Mesodermal cell (in vitro differentiated cells): Measurements from ENCODE around the gene ABCA13.

Experiments used
- H3K27ac ChIP-seq: 2 replicates; pipeline ENCODE4 v1.7.0; 2013; ENCODE audit warnings: mild to moderate bottlenecking, low read depth, low read length, moderate library complexity; ENCODE audit not compliant: severe bottlenecking
- H3K36me3 ChIP-seq: 2 replicates; pipeline ENCODE4 v1.7.1; 2013; ENCODE audit warnings: mild to moderate bottlenecking, low read length, moderate library complexity; ENCODE audit not compliant: control insufficient read depth, insufficient read depth
- H3K4me1 ChIP-seq: one replicate; pipeline ENCODE4 v1.7.1; 2013; ENCODE audit warnings: mild to moderate bottlenecking, low read length; ENCODE audit not compliant: insufficient read depth, control insufficient read depth, poor library complexity, severe bottlenecking
- H3K4me3 ChIP-seq: 2 replicates; pipeline ENCODE4 v1.7.0; 2013; ENCODE audit warnings: low read length, control low read depth, mild to moderate bottlenecking; ENCODE audit not compliant: insufficient read depth, poor library complexity, severe bottlenecking; ENCODE audit errors: extremely low read depth
- H3K9me3 ChIP-seq: 2 replicates; pipeline ENCODE4 v1.7.1; 2013; ENCODE audit warnings: mild to moderate bottlenecking, low read length, moderate library complexity; ENCODE audit not compliant: control insufficient read depth
- WGBS, 2 experiments: methylation state at CpG; one replicate each; pipeline ENCODE4 v1.1.5; 2013; ENCODE audit warnings: missing lambda C conversion rate in 2 of 2; ENCODE audit not compliant: insufficient coverage in 2 of 2; 5-methylcytosine and 5-hydroxymethylcytosine counted together

Gene ABCA13

GRCh38 chr7:48366096-48366495, 194.8 kb downstream of the ABCA13 start:
- H3K4me1 ChIP-seq, result no peaks in the 10 kb centered on the region
- no peaks in the 10 kb centered on the region for H3K9me3 ChIP-seq
- H3K4me3 ChIP-seq, result no peak overlapping the region
- H3K36me3 ChIP-seq, result no peaks in the 10 kb centered on the region
- H3K27ac ChIP-seq, result no peak overlapping the region
- 78 to 81% methylated on average over 2 to 3 of the region's 4 CpGs for WGBS, 2 experiments

GRCh38 chr7:48376263-48376662, 205.0 kb downstream of the ABCA13 start:
- Histone ChIP-seq H3K4me3 (no peak overlapping the region), H3K27ac (no peak overlapping the region), H3K4me1 (no peaks in the 10 kb centered on the region), H3K9me3 (no peaks in the 10 kb centered on the region), H3K36me3 (no peaks in the 10 kb centered on the region)

- Histone ChIP-seq H3K4me3 (no peak overlapping the region), H3K9me3 (no peaks in the 10 kb centered on the region), H3K4me1 (no peaks in the 10 kb centered on the region), H3K36me3 (no peaks in the 10 kb centered on the region), H3K27ac (no peak overlapping the region)
- no CpG with 5 or more reads among the region's 1 CpG for whole genome bisulfite sequencing, 2 experiments
Observed at GRCh38 chr7:48380921-48381320, 209.7 kb downstream of the ABCA13 start.

GRCh38 chr7:48381571-48381970, 210.3 kb downstream of the ABCA13 start:
- WGBS, 2 experiments, result 94% methylated on average over 7 to 8 of the region's 8 CpGs
- Histone ChIP-seq H3K36me3 (no peaks in the 10 kb centered on the region), H3K4me3 (no peak overlapping the region), H3K9me3 (no peaks in the 10 kb centered on the region), H3K4me1 (no peaks in the 10 kb centered on the region), H3K27ac (no peak overlapping the region)

GRCh38 chr7:48384180-48384752, 213.0 kb downstream of the ABCA13 start:
- H3K4me3 ChIP-seq, result no peak overlapping the region
- H3K36me3 ChIP-seq, result no peaks in the 10 kb centered on the region
- H3K4me1 ChIP-seq, result no peaks in the 10 kb centered on the region
- H3K9me3 ChIP-seq, result no peaks in the 10 kb centered on the region
- H3K27ac ChIP-seq, result no peak overlapping the region
- WGBS, 2 experiments, result 83% methylated on average over 1 to 2 of the region's 6 CpGs

- no peak overlapping the region for H3K4me3 ChIP-seq
- H3K9me3 ChIP-seq, result no peaks in the 10 kb centered on the region
- no peaks in the 10 kb centered on the region for H3K4me1 ChIP-seq
- H3K36me3 ChIP-seq, result no peaks in the 10 kb centered on the region
- 94% methylated on average over 2 of the region's 2 CpGs; no CpG with 5 or more reads in 1 of the 2 experiments for WGBS, 2 experiments
- H3K27ac ChIP-seq, result no peak overlapping the region
Observed at GRCh38 chr7:48387932-48388331, 216.7 kb downstream of the ABCA13 start.

GRCh38 chr7:48388911-48389310, 217.7 kb downstream of the ABCA13 start:
- Histone ChIP-seq H3K27ac (no peak overlapping the region), H3K36me3 (no peaks in the 10 kb centered on the region), H3K4me1 (no peaks in the 10 kb centered on the region), H3K9me3 (no peaks in the 10 kb centered on the region), H3K4me3 (no peak overlapping the region)
- WGBS, 2 experiments, result 83 to 96% methylated on average over 2 to 3 of the region's 4 CpGs

- no CpG with 5 or more reads among the region's 2 CpGs for WGBS, 2 experiments
- Histone ChIP-seq H3K36me3 (no peaks in the 10 kb centered on the region), H3K27ac (no peak overlapping the region), H3K4me1 (no peaks in the 10 kb centered on the region), H3K4me3 (no peak overlapping the region), H3K9me3 (no peaks in the 10 kb centered on the region)
Observed at GRCh38 chr7:48389977-48390376, 218.7 kb downstream of the ABCA13 start.

GRCh38 chr7:48390388-48391327, 219.4 kb downstream of the ABCA13 start:
- H3K9me3 ChIP-seq, result no peaks in the 10 kb centered on the region
- no peaks in the 10 kb centered on the region for H3K36me3 ChIP-seq
- H3K4me1 ChIP-seq, result no peaks in the 10 kb centered on the region
- no peak overlapping the region for H3K4me3 ChIP-seq
- H3K27ac ChIP-seq, result no peak overlapping the region
- WGBS, 2 experiments, result 80 to 100% methylated on average over 1 of the region's 6 CpGs

GRCh38 chr7:48398191-48398590, 226.9 kb downstream of the ABCA13 start:
- WGBS, 2 experiments, result no CpG with 5 or more reads among the region's 2 CpGs
- Histone ChIP-seq H3K4me3 (no peak overlapping the region), H3K27ac (no peak overlapping the region), H3K4me1 (no peaks in the 10 kb centered on the region), H3K36me3 (no peaks in the 10 kb centered on the region), H3K9me3 (no peaks in the 10 kb centered on the region)

GRCh38 chr7:48402721-48403120, 231.5 kb downstream of the ABCA13 start:
- H3K36me3 ChIP-seq, result no peaks in the 10 kb centered on the region
- 88 to 90% methylated on average over 1 of the region's 1 CpG for WGBS, 2 experiments
- H3K27ac ChIP-seq, result no peak overlapping the region
- no peaks in the 10 kb centered on the region for H3K4me1 ChIP-seq
- no peaks in the 10 kb centered on the region for H3K9me3 ChIP-seq
- no peak overlapping the region for H3K4me3 ChIP-seq
